ENCODE results near the gene RPS6KA2. TPM values are rescaled to one million over a fixed set of nuclear protein-coding genes. Genes with fewer than 3 reads are reported as not detected.

RPS6KA2 gene
- total and polyA plus RNA-seq, 2 donors (not counting 1 experiment from before 2014, with no cell fraction given) = 2.2 to 16.0 TPM

- H3K27ac ChIP-seq (ENCODE audit: low read length in 2 of 2) = no peak overlapping the region
- no peak overlapping the region for H3K9ac ChIP-seq (ENCODE audit: low read length)
- no peak for DNase-seq
- ATAC-seq (ENCODE audit: low read depth) = no peak
- H3K9me3 ChIP-seq (ENCODE audit: control extremely low read depth in 1 of 3, control insufficient read depth in 2 of 3, insufficient read depth in 1 of 3, low read length in 2 of 3) = no peaks in the 10 kb centered on the region
- no peaks in the 10 kb centered on the region for H3K79me2 ChIP-seq (ENCODE audit: control insufficient read depth, insufficient read depth, low read length)
- Mint-ChIP-seq H3K27me3 (no peaks in the 10 kb centered on the region), H3K4me3 (no peak overlapping the region), H3K27ac (no peak overlapping the region), H3K4me1 (no peaks in the 10 kb centered on the region), H3K9me3 (ENCODE audit: insufficient read depth) (no peaks in the 10 kb centered on the region)
- TF ChIP-seq CTCF (IDR thresholded peaks at IDR 0.05) (no peak), EZH2 (IDR thresholded peaks at IDR 0.05; ENCODE audit: borderline replicate concordance, insufficient read depth, low read depth, low read length, poor library complexity, severe bottlenecking) (no peak)
- CTCF ChIA-PET = no interaction called here
- intact Hi-C loops (cut with micrococcal nuclease) = no loop called here
- no peak overlapping the region for H3K4me2 ChIP-seq (replicated peaks; ENCODE audit: low read depth, low read length, poor library complexity, severe bottlenecking)
- H3K4me1 ChIP-seq (ENCODE audit: control insufficient read depth in 2 of 2, insufficient read depth in 2 of 2, low read length in 2 of 2) = no peaks in the 10 kb centered on the region
- H4K20me1 ChIP-seq (ENCODE audit: control insufficient read depth, insufficient read depth, low read length, poor library complexity, severe bottlenecking) = no peaks in the 10 kb centered on the region
- H3K27me3 ChIP-seq (replicated peaks in 1 of 4; ENCODE audit: control extremely low read depth in 1 of 4, control insufficient read depth in 3 of 4, insufficient read depth in 4 of 4, low read length in 3 of 4) = peaks cover 0 to 2% (median 0%) of the 10 kb centered on the region in 4 experiments
- H3K36me3 ChIP-seq (replicated peaks in 1 of 2; ENCODE audit: control extremely low read depth in 1 of 2, control insufficient read depth in 1 of 2, extremely low read depth in 1 of 2, insufficient read depth in 2 of 2, low read length in 1 of 2) = no peaks in the 10 kb centered on the region
- H2AFZ ChIP-seq (ENCODE audit: insufficient read depth, low read depth, low read length, poor library complexity, severe bottlenecking) = no peak overlapping the region
- no peak overlapping the region for H3K4me3 ChIP-seq (ENCODE audit: control extremely low read depth in 1 of 5, extremely low read depth in 1 of 5, insufficient read depth in 1 of 5, low read depth in 2 of 5, low read length in 4 of 5)
- 93% methylated on average over 8 of the region's 12 CpGs for WGBS (ENCODE audit: insufficient coverage)
- POLR2A ChIA-PET = no interaction called here
Measured at GRCh38 chr6:166424431-166424830, 202.6 kb downstream of the RPS6KA2 start.

DNA sequence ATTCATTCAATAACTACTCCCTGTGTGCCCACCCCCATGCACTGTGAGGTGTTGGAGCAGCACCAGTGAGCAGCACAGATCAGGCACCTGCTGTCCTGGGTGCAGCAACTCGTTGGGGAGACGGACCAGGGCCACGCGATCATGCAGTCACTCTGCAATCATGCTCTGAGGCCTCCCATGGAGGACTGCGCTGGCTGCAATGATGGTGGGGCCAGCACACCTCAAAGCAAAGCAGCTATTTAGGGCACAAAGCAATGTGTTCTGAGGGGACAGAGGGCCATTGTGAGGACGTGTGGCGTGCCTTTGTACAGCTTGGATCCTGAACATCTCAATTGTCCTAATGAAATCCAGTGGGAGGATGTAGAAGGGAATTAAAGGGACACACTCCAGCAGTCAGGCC, 203.3 kb downstream of the RPS6KA2 start:
- H3K4me1 Mint-ChIP-seq = no peaks in the 10 kb centered on the region
- intact Hi-C loops (cut with micrococcal nuclease) = no loop called here
- no peaks in the 10 kb centered on the region for H3K27me3 Mint-ChIP-seq
- Histone ChIP-seq H3K4me1 (ENCODE audit: control insufficient read depth in 2 of 2, insufficient read depth in 2 of 2, low read length in 2 of 2) (no peaks in the 10 kb centered on the region), H3K9me3 (ENCODE audit: control extremely low read depth in 1 of 3, control insufficient read depth in 2 of 3, insufficient read depth in 1 of 3, low read length in 2 of 3) (no peaks in the 10 kb centered on the region), H3K4me3 (ENCODE audit: control extremely low read depth in 1 of 5, extremely low read depth in 1 of 5, insufficient read depth in 1 of 5, low read depth in 2 of 5, low read length in 4 of 5) (no peak overlapping the region), H3K36me3 (replicated peaks in 1 of 2; ENCODE audit: control extremely low read depth in 1 of 2, control insufficient read depth in 1 of 2, extremely low read depth in 1 of 2, insufficient read depth in 2 of 2, low read length in 1 of 2) (no peaks in the 10 kb centered on the region), H4K20me1 (ENCODE audit: control insufficient read depth, insufficient read depth, low read length, poor library complexity, severe bottlenecking) (no peaks in the 10 kb centered on the region), H3K27me3 (replicated peaks in 1 of 4; ENCODE audit: control extremely low read depth in 1 of 4, control insufficient read depth in 3 of 4, insufficient read depth in 4 of 4, low read length in 3 of 4) (peaks cover 0 to 2% (median 0%) of the 10 kb centered on the region in 4 experiments), H3K27ac (ENCODE audit: low read length in 2 of 2) (no peak overlapping the region), H3K79me2 (ENCODE audit: control insufficient read depth, insufficient read depth, low read length) (no peaks in the 10 kb centered on the region), H3K9ac (ENCODE audit: low read length) (no peak overlapping the region), H2AFZ (ENCODE audit: insufficient read depth, low read depth, low read length, poor library complexity, severe bottlenecking) (no peak overlapping the region), H3K4me2 (replicated peaks; ENCODE audit: low read depth, low read length, poor library complexity, severe bottlenecking) (no peak overlapping the region)
- no peaks in the 10 kb centered on the region for H3K9me3 Mint-ChIP-seq (ENCODE audit: insufficient read depth)
- no peak for ATAC-seq (ENCODE audit: low read depth)
- ChIA-PET POLR2A (no interaction called here), CTCF (no interaction called here)
- no peak overlapping the region for H3K27ac Mint-ChIP-seq
- H3K4me3 Mint-ChIP-seq = no peak overlapping the region
- TF ChIP-seq CTCF (IDR thresholded peaks at IDR 0.05) (no peak), EZH2 (IDR thresholded peaks at IDR 0.05; ENCODE audit: borderline replicate concordance, insufficient read depth, low read depth, low read length, poor library complexity, severe bottlenecking) (no peak)
- WGBS (ENCODE audit: insufficient coverage) = 96% methylated on average over 7 of the region's 7 CpGs
- no peak for DNase-seq

All from B cell (primary cell).